Tibial nerve (tissue), 4 donors: ENCODE results near the gene OAT.

Experiments
- EP300 ChIP-seq, 2 donors: sonication (generic); formaldehyde crosslinking; IDR thresholded peaks; one replicate each; pipeline ENCODE4 v1.6.1; 2017; ENCODE audit warnings: antibody characterized with exemption in 2 of 2, mild to moderate bottlenecking in 1 of 2
- TF ChIP-seq, protein P1 (sequence below), 5 experiments: fragments of 200-600 bp in 3 of 5; fragments of 450-650 bp in 2 of 5; sonication (generic) in 3 of 5; IDR thresholded peaks; one replicate each; pipeline ENCODE4 v1.5.1; 2016 to 2019; ENCODE audit warnings: antibody characterized with exemption in 5 of 5, mild to moderate bottlenecking in 3 of 5, moderate library complexity in 2 of 5

DNA sequence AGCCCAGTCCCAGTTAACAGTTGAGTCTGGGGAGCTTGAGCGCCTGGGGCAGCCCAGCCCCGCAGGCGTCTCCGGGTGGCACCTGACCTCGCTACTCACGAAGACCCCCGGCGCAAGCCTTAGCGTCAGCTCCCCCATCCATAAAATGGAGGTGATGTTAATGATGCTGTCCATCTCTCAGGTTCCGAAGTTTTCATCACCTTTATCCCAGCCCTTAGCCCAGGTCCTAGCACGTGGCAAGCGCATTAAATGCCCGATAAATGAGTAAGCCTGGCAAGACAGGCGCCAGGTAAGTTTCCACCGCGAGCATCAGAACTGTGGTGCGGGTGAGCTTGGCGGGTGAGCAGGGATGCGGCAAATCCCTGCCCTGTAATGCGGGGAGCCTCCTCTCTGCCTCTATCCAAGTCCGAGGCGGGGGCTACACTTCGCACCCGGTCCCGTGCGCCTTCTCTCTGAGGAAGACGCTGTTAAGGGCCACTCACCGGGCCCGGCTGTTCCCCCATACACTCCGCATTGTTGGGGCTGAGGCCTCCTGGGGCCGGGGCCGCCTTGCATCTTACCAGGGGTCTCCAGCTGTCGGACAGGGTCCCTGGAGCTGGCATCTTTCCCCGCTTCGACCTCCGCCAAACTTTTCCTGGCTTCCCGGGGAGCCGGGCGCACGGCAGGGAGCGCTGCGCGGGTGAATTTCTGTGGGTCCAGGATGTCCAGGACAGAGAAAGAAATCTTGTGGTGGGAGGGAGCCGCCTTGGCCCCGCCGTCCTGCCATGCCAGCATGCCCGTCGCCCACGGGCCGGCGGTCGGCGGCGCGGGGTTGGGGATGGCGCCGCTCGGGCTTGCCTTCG lies 30.7 kb upstream of the OAT start:
- TF ChIP-seq, protein P1, sequence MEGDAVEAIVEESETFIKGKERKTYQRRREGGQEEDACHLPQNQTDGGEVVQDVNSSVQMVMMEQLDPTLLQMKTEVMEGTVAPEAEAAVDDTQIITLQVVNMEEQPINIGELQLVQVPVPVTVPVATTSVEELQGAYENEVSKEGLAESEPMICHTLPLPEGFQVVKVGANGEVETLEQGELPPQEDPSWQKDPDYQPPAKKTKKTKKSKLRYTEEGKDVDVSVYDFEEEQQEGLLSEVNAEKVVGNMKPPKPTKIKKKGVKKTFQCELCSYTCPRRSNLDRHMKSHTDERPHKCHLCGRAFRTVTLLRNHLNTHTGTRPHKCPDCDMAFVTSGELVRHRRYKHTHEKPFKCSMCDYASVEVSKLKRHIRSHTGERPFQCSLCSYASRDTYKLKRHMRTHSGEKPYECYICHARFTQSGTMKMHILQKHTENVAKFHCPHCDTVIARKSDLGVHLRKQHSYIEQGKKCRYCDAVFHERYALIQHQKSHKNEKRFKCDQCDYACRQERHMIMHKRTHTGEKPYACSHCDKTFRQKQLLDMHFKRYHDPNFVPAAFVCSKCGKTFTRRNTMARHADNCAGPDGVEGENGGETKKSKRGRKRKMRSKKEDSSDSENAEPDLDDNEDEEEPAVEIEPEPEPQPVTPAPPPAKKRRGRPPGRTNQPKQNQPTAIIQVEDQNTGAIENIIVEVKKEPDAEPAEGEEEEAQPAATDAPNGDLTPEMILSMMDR (IDR thresholded peaks at IDR 0.05), result no peak
- TF ChIP-seq EP300 (IDR thresholded peaks at IDR 0.05), result no peak
